Measurements from ENCODE around the gene NT5C3B.
A peak's percentile ranks its signal among the peaks of the same experiment; 100 is the strongest.

Gene NT5C3B

DNA sequence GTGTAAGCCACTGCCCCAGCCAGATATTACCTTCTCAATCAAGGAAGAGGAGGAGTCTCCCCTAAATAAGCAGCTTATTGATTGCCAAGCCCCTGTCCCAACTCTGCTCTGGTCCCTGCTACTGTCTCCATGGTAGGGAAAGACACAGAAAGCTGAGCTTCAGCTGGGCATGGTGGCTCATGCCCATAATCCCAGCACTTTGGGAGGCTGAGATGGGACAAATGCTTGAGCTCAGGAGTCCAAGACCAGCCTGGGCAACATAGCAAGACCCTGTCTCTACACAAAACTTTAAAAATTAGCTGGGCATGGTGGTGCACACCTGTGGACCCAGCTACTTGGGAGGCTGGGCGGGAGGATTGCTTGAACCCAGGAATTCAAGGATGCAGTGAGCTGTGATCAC, 56.1 kb downstream of the NT5C3B start:
- POLR2A ChIA-PET = interaction anchor here (0.7 to 1.2 kb wide), 3 partner anchors 11 to 1648 kb away, joined by 3 to 6 read pairs (median 3); partner anchors contain the start of gene HAP1
- Histone ChIP-seq H3K4me1 (ENCODE audit: control insufficient read depth, insufficient read depth, low read length) (peaks cover 17% of the 10 kb centered on the region), H3K9me3 (ENCODE audit: control insufficient read depth, insufficient read depth, low read depth, low read length) (no peaks in the 10 kb centered on the region), H3K27ac (ENCODE audit: extremely low read depth, low read depth, low read length) (no peak overlapping the region), H3K4me3 (ENCODE audit: low read depth, low read length) (no peak overlapping the region), H3K36me3 (ENCODE audit: control insufficient read depth in 2 of 2, insufficient read depth in 1 of 2, low read length in 2 of 2) (peaks cover 0 to 28% of the 10 kb centered on the region in 2 experiments; a peak in 2 of 3 replicates)
- no peak for TF ChIP-seq ZNF133 (tag by site-specific recombination; IDR thresholded peaks at IDR 0.05)
- TF ChIP-seq ZNF121 (tag by site-specific recombination; IDR thresholded peaks at IDR 0.05) = peak; percentile 60; the same call in 1 of the 2 replicates
- CTCF ChIA-PET = interaction anchor here (0.5 to 1.8 kb wide), 4 partner anchors 9 to 43 kb away, joined by 3 to 6 read pairs (median 3); no protein-coding TSS in a partner anchor

GRCh38 chr17:41777574-41778188, 58.4 kb downstream of the NT5C3B start:
- H3K4me1 ChIP-seq (ENCODE audit: control insufficient read depth, insufficient read depth, low read length) = peaks cover 14% of the 10 kb centered on the region
- 0 out of 2 replicates have a peak, but pooled peaks have one; percentile 45 for TF ChIP-seq REST (tag by site-specific recombination; IDR thresholded peaks at IDR 0.05)
- no peak for TF ChIP-seq MYNN (tag by site-specific recombination; IDR thresholded peaks at IDR 0.05; ENCODE audit: borderline replicate concordance)
- no peak for TF ChIP-seq HOXC10 (CRISPR knock-in tag; IDR thresholded peaks at IDR 0.05)
- TF ChIP-seq ZNF692 (tag by site-specific recombination; IDR thresholded peaks at IDR 0.05) = no peak
- no peak for TF ChIP-seq ZBTB26 (tag by site-specific recombination; optimal IDR thresholded peaks at IDR 0.05)
- peak; percentile 99 for TF ChIP-seq GLIS1 (tag by site-specific recombination; IDR thresholded peaks at IDR 0.05)
- TF ChIP-seq, protein P1, sequence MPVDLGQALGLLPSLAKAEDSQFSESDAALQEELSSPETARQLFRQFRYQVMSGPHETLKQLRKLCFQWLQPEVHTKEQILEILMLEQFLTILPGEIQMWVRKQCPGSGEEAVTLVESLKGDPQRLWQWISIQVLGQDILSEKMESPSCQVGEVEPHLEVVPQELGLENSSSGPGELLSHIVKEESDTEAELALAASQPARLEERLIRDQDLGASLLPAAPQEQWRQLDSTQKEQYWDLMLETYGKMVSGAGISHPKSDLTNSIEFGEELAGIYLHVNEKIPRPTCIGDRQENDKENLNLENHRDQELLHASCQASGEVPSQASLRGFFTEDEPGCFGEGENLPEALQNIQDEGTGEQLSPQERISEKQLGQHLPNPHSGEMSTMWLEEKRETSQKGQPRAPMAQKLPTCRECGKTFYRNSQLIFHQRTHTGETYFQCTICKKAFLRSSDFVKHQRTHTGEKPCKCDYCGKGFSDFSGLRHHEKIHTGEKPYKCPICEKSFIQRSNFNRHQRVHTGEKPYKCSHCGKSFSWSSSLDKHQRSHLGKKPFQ (tag by site-specific recombination; IDR thresholded peaks at IDR 0.05) = peak; percentile 22; the same call in 1 of the 2 replicates
- peak; percentile 62 for TF ChIP-seq ZNF341 (tag by site-specific recombination; IDR thresholded peaks at IDR 0.05; ENCODE audit: low read depth)
- TF ChIP-seq BCL11B (tag by site-specific recombination; IDR thresholded peaks at IDR 0.05; ENCODE audit: low read depth) = no peak
- TF ChIP-seq SP7 (tag by site-specific recombination; IDR thresholded peaks at IDR 0.05) = peak; percentile 73
- TF ChIP-seq, protein P2, sequence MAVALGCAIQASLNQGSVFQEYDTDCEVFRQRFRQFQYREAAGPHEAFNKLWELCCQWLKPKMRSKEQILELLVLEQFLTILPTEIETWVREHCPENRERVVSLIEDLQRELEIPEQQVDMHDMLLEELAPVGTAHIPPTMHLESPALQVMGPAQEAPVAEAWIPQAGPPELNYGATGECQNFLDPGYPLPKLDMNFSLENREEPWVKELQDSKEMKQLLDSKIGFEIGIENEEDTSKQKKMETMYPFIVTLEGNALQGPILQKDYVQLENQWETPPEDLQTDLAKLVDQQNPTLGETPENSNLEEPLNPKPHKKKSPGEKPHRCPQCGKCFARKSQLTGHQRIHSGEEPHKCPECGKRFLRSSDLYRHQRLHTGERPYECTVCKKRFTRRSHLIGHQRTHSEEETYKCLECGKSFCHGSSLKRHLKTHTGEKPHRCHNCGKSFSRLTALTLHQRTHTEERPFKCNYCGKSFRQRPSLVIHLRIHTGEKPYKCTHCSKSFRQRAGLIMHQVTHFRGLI (tag by site-specific recombination; IDR thresholded peaks at IDR 0.05) = 0 out of 2 replicates have a peak, but pooled peaks have one; percentile 26
- TF ChIP-seq YY1 (tag by site-specific recombination; IDR thresholded peaks at IDR 0.05) = no peak
- 0 out of 2 replicates have a peak, but pooled peaks have one; percentile 24 for TF ChIP-seq ZFHX2 (tag by site-specific recombination; conservative IDR thresholded peaks at IDR 0.05)
- peak; percentile 56; the same call in 1 of the 2 replicates for TF ChIP-seq ZNF394 (tag by site-specific recombination; IDR thresholded peaks at IDR 0.05; ENCODE audit: borderline replicate concordance)
- TF ChIP-seq ZSCAN30 (tag by site-specific recombination; IDR thresholded peaks at IDR 0.05) = peak; percentile 57; the same call in 1 of the 2 replicates
- no peak for TF ChIP-seq PBX3 (CRISPR knock-in tag; IDR thresholded peaks at IDR 0.05)
- no peak for TF ChIP-seq SP3 (tag by site-specific recombination; IDR thresholded peaks at IDR 0.05)
- peak; percentile 82 for TF ChIP-seq ZBTB21 (tag by site-specific recombination; IDR thresholded peaks at IDR 0.05)
- no peak for TF ChIP-seq ZNF561 (tag by site-specific recombination; IDR thresholded peaks at IDR 0.05; ENCODE audit: borderline replicate concordance)
- no peak for TF ChIP-seq SCRT1 (tag by site-specific recombination; IDR thresholded peaks at IDR 0.05; ENCODE audit: borderline replicate concordance)

More at GRCh38 chr17:41777574-41778188, 58.4 kb downstream of the NT5C3B start:
- ChIA-PET CTCF (interaction anchor here (0.7 to 6.4 kb wide), 15 partner anchors 8 to 88 kb away, joined by 3 to 48 read pairs (median 4); partner anchors contain the start of gene JUP), POLR2A (interaction anchor here (0.6 to 3.0 kb wide), 12 partner anchors 8 to 153 kb away, joined by 3 to 66 read pairs (median 4); partner anchors contain the start of genes FKBP10, JUP and ODAD4)
- Histone ChIP-seq H3K36me3 (ENCODE audit: control insufficient read depth in 2 of 2, insufficient read depth in 1 of 2, low read length in 2 of 2) (peaks cover 0 to 39% of the 10 kb centered on the region in 2 experiments; a peak in 2 of 3 replicates), H3K4me3 (ENCODE audit: low read depth, low read length) (no peak overlapping the region), H3K9me3 (ENCODE audit: control insufficient read depth, insufficient read depth, low read depth, low read length) (no peaks in the 10 kb centered on the region), H3K27ac (ENCODE audit: extremely low read depth, low read depth, low read length) (peak overlapping the region; percentile 78)
